B cell (primary cell): Measurements from ENCODE around the gene CANX. TPM values are rescaled to one million over a fixed set of nuclear protein-coding genes. Genes with fewer than 3 reads are reported as not detected.

Experiments used
- ATAC-seq: fragments of 200-7000 bp; cut with Tn5 transposase; one replicate; pipeline ENCODE4 v1.10.0; 2021; ENCODE audit warnings: low read depth, mild to moderate bottlenecking, moderate number of reproducible peaks, moderate library complexity
- CTCF ChIA-PET: fragments of 350-600 bp; sonication (Branson Sonifier 250); formaldehyde crosslinking; loops from one replicate; lab custom pipeline; 2021; ENCODE audit warnings: antibody characterized with exemption, inconsistent platforms; lab: Charles Lee
- POLR2A ChIA-PET: fragments of 350-600 bp; sonication (Branson Sonifier 250); formaldehyde crosslinking; loops from one replicate; lab custom pipeline; 2021; ENCODE audit warnings: antibody characterized with exemption; lab: Charles Lee
- DNase-seq: peaks from one replicate; pipeline ENCODE4 v3.0.0; 2013
- H2AFZ ChIP-seq: 2 replicates; pipeline ENCODE4 v1.6.1; 2012; ENCODE audit warnings: mild to moderate bottlenecking, low read depth, low read length; ENCODE audit not compliant: insufficient read depth, poor library complexity, severe bottlenecking
- H3K27ac ChIP-seq, 2 donors: 1 replicate in 1 of 2; 2 replicates in 1 of 2; pipeline ENCODE4 v1.5.1; 2012 to 2013; ENCODE audit warnings: low read length in 2 of 2, mild to moderate bottlenecking in 2 of 2, moderate library complexity in 1 of 2
- H3K27me3 ChIP-seq, 4 experiments: fragments of 200-600 bp in 1 of 4; sonication (generic) in 1 of 4; replicated peaks in 1 of 4; 1 replicate in 2 of 4; 2 replicates in 2 of 4; pipeline versions ENCODE4 v1.6.1 to v1.7.0; 2013 to 2016; ENCODE audit warnings: low read length in 3 of 4, mild to moderate bottlenecking in 2 of 4, mixed read lengths in 1 of 4, moderate library complexity in 1 of 4; ENCODE audit not compliant: insufficient read depth in 4 of 4, control insufficient read depth in 3 of 4; ENCODE audit errors: control extremely low read depth in 1 of 4
- H3K36me3 ChIP-seq, 2 experiments: replicated peaks in 1 of 2; 1 replicate in 1 of 2; 2 replicates in 1 of 2; pipeline versions ENCODE4 v1.6.1 to v1.7.1; 2013; ENCODE audit warnings: low read length in 1 of 2; ENCODE audit not compliant: insufficient read depth in 2 of 2, control insufficient read depth in 1 of 2; ENCODE audit errors: control extremely low read depth in 1 of 2, extremely low read depth in 1 of 2
- H3K4me1 ChIP-seq, 2 donors: fragments of 200-600 bp in 1 of 2; sonication (generic) in 1 of 2; 1 replicate in 1 of 2; 2 replicates in 1 of 2; pipeline versions ENCODE4 v1.5.1 to v1.6.1; 2013 to 2017; ENCODE audit warnings: low read length in 2 of 2; ENCODE audit not compliant: control insufficient read depth in 2 of 2, insufficient read depth in 2 of 2
- H3K4me2 ChIP-seq: replicated peaks from 2 replicates; pipeline ENCODE3; 2012; ENCODE audit warnings: mild to moderate bottlenecking, low read depth, low read length; ENCODE audit not compliant: poor library complexity, severe bottlenecking
- H3K4me3 ChIP-seq, 5 experiments: fragments of 200-600 bp in 1 of 5; sonication (generic) in 1 of 5; 1 replicate in 3 of 5; 2 replicates in 2 of 5; pipeline versions ENCODE4 v1.5.1 to v1.7.0; 2011 to 2016; ENCODE audit warnings: low read length in 4 of 5, mild to moderate bottlenecking in 4 of 5, low read depth in 2 of 5, control low read depth in 1 of 5, moderate library complexity in 1 of 5; ENCODE audit not compliant: insufficient read depth in 1 of 5; ENCODE audit errors: control extremely low read depth in 1 of 5, extremely low read depth in 1 of 5
- H3K79me2 ChIP-seq: fragments of 200-600 bp; sonication (generic); one replicate; pipeline ENCODE4 v1.6.0; 2016; ENCODE audit warnings: low read length; ENCODE audit not compliant: control insufficient read depth, insufficient read depth
- H3K9ac ChIP-seq: fragments of 200-600 bp; sonication (generic); 2 replicates; pipeline ENCODE4 v1.6.1; 2017; ENCODE audit warnings: mild to moderate bottlenecking, low read length, moderate library complexity
- H3K9me3 ChIP-seq, 3 donors: one replicate each; pipeline versions ENCODE4 v1.6.1 to v1.7.1; 2013; ENCODE audit warnings: low read length in 2 of 3; ENCODE audit not compliant: control insufficient read depth in 2 of 3, insufficient read depth in 1 of 3; ENCODE audit errors: control extremely low read depth in 1 of 3
- H4K20me1 ChIP-seq: 2 replicates; pipeline ENCODE4 v1.6.0; 2012; ENCODE audit warnings: mild to moderate bottlenecking, low read length; ENCODE audit not compliant: insufficient read depth, control insufficient read depth, poor library complexity, severe bottlenecking
- H3K27ac Mint-ChIP-seq: one replicate; pipeline ENCODE4 v1.8.0; 2021; ENCODE audit warnings: mixed read lengths
- H3K27me3 Mint-ChIP-seq: one replicate; pipeline ENCODE4 v1.8.0; 2021; ENCODE audit warnings: mixed read lengths
- H3K4me1 Mint-ChIP-seq: one replicate; pipeline ENCODE4 v1.8.0; 2021; ENCODE audit warnings: mixed read lengths
- H3K4me3 Mint-ChIP-seq: one replicate; pipeline ENCODE4 v1.8.0; 2021; ENCODE audit warnings: mixed read lengths
- H3K9me3 Mint-ChIP-seq: one replicate; pipeline ENCODE4 v1.8.0; 2022; ENCODE audit warnings: mixed read lengths; ENCODE audit not compliant: insufficient read depth
- CTCF ChIP-seq: fragments of 200-600 bp; IDR thresholded peaks from one replicate; pipeline ENCODE4 v1.8.0; 2022; ENCODE audit warnings: antibody characterized with exemption, mild to moderate bottlenecking
- EZH2 ChIP-seq: IDR thresholded peaks from 2 replicates; pipeline ENCODE4 v1.6.1; 2012; ENCODE audit warnings: borderline replicate concordance, low read depth, mild to moderate bottlenecking, moderate library complexity, low read length; ENCODE audit not compliant: insufficient read depth, poor library complexity, severe bottlenecking
- WGBS: methylation state at CpG from one replicate; pipeline ENCODE4 v1.1.5; 2013; ENCODE audit warnings: missing lambda C conversion rate; ENCODE audit not compliant: insufficient coverage; 5-methylcytosine and 5-hydroxymethylcytosine counted together
- intact Hi-C: fragments of 100-400 bp; cut with micrococcal nuclease; formaldehyde crosslinking; loops from one replicate; pipeline ENCODE4 v1.10.0; 2022
- polyA plus RNA-seq: library from polyadenylated mRNA; depleted of rRNA; stranded (reverse); fragments of >200 nt; gene quantifications from 2 replicates; pipeline ENCODE4 v1.2.3, GENCODE V29; 2012
- total RNA-seq, 2 donors: library from RNA; stranded (reverse); fragments of 120-200 nt in 1 of 2; gene quantifications; 1 replicate in 1 of 2; 2 replicates in 1 of 2; pipeline versions ENCODE4 v1.2.3 to v1.2.4, GENCODE V29; 2013 to 2022

CANX gene
- total and polyA plus RNA-seq, 2 donors (not counting 1 experiment from before 2014, with no cell fraction given), result 21.0 to 179 TPM

GRCh38 chr5:179759581-179760551 is 61.1 kb downstream of the CANX start:
- H3K4me3 Mint-ChIP-seq, result no peak overlapping the region
- peaks cover 52% of the 10 kb centered on the region for H3K4me1 Mint-ChIP-seq
- Histone ChIP-seq H4K20me1 (peaks cover 90% of the 10 kb centered on the region), H3K4me2 (no peak overlapping the region), H3K4me1 (peaks cover 15 to 32% of the 10 kb centered on the region in 2 donors), H3K27ac (peak overlapping the region in 1 of 2 donors; percentile 7), H3K9ac (no peak overlapping the region), H3K79me2 (peaks cover 84% of the 10 kb centered on the region), H3K4me3 (no peak overlapping the region), H3K9me3 (no peaks in the 10 kb centered on the region), H3K36me3 (peaks cover 0 to 2% of the 10 kb centered on the region in 2 experiments), H3K27me3 (no peaks in the 10 kb centered on the region), H2AFZ (no peak overlapping the region)
- WGBS, result 82% methylated on average over 4 of the region's 9 CpGs
- POLR2A ChIA-PET, result no interaction called here
- H3K9me3 Mint-ChIP-seq, result no peaks in the 10 kb centered on the region
- no peak for TF ChIP-seq CTCF
- no peak for TF ChIP-seq EZH2
- H3K27me3 Mint-ChIP-seq, result no peaks in the 10 kb centered on the region
- ATAC-seq (no peak), DNase-seq (no peak)
- CTCF ChIA-PET, result no interaction called here
- peak overlapping the region; percentile 47 for H3K27ac Mint-ChIP-seq
- intact Hi-C loops, result loop anchor here (5.0 kb wide), 1 partner anchor 593 kb away; no protein-coding TSS in a partner anchor
